Natural killer cell treated with Interleukin-12 subunit alpha and Interleukin-12 subunit beta and Interleukin-15 and Interleukin-18, amount 100 ng/mL, for 72 hours (primary cell): ENCODE data around the gene ARID1A. TPM values are rescaled to one million over a fixed set of nuclear protein-coding genes. Genes with fewer than 3 reads are reported as not detected.

ENCODE experiments used
- ATAC-seq, 2 donors: fragments of 150-1000 bp; cut with Tn5 transposase in 1 of 2; sonication (Bioruptor Pico), chemical (Tn5 transposase) in 1 of 2; 2 replicates each; pipeline ENCODE4 v1.10.0; 2021
- DNase-seq: peaks from one replicate; pipeline ENCODE4 v3.0.0; 2022; ENCODE audit warnings: low spot score
- H3K27ac Mint-ChIP-seq, 2 donors: 1 replicate in 1 of 2; 2 replicates in 1 of 2; pipeline ENCODE4 v1.8.0; 2022; ENCODE audit warnings: mixed read lengths in 2 of 2, mild to moderate bottlenecking in 1 of 2, moderate library complexity in 1 of 2
- H3K27me3 Mint-ChIP-seq, 2 donors: 1 replicate in 1 of 2; 2 replicates in 1 of 2; pipeline ENCODE4 v1.8.0; 2022; ENCODE audit warnings: mixed read lengths in 2 of 2
- H3K36me3 Mint-ChIP-seq: one replicate; pipeline ENCODE4 v1.8.0; 2022; ENCODE audit warnings: mixed read lengths
- H3K4me1 Mint-ChIP-seq, 2 donors: 1 replicate in 1 of 2; 2 replicates in 1 of 2; pipeline ENCODE4 v1.8.0; 2022; ENCODE audit warnings: low read depth in 2 of 2, mixed read lengths in 2 of 2, mild to moderate bottlenecking in 1 of 2
- H3K4me3 Mint-ChIP-seq: one replicate; pipeline ENCODE4 v1.8.0; 2022; ENCODE audit warnings: mixed read lengths
- H3K9me3 Mint-ChIP-seq: 2 replicates; pipeline ENCODE4 v1.8.0; 2022; ENCODE audit warnings: mixed read lengths
- total RNA-seq, 2 donors: library from RNA; stranded (reverse); gene quantifications; one replicate each; pipeline ENCODE4 v1.2.3, GENCODE V29; 2022

Gene ARID1A
- total RNA-seq, 2 donors from 2014 or later, result 132 to 196 TPM

DNA sequence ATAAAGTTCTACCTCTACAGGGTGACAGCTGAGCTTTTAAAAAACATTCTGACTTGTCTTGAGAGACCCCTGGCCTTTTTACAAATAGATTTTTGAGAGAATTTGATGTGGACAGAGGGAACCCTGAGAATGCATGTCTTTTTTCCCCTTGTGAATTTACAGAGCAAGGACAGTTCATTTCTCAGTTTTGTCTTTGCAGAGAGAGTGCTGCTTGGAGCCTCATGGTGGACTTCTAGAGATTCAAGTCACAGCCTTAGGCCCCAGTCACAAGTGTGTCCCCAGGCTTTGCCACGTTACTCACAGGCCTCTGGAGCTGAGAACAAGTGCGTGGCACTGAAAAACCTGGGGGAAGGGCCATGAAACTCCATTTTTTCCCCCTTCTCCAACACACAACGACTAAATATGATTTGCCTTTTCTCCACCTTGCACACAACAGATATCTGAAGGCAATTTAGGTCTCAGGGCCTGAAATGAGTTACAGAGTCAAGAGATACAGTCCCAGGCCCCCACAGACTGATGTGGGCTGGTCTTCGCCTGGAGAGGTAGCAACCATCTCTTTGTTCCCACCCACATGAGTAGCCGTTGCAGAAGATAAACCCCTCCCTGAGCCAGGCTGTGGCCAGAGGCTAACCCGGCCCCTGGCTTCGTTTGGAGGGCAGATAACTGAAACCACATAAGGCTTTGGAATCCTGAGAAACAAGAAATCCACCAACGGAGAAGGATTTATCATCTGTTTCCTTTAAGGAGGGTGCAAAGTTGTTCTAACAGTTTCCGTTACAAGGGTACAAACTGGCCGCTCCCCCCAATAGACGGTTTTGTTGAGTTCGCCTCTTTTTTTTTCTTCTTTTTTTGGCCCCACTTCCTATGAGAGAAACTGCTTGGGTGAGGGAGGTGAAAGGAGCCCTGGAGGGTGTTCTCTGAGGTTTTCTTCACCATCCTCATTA, 90.9 kb downstream of the ARID1A start:
- H3K27ac Mint-ChIP-seq, result peak overlapping the region; percentile 99 to 100
- peaks cover 22% of the 10 kb centered on the region for H3K36me3 Mint-ChIP-seq
- peak overlapping the region; percentile 94 for H3K4me3 Mint-ChIP-seq
- H3K9me3 Mint-ChIP-seq, result no peaks in the 10 kb centered on the region
- ATAC-seq (peak; percentile 36 to 44), DNase-seq (peak; percentile 77)
- H3K4me1 Mint-ChIP-seq, result peaks cover 85 to 88% of the 10 kb centered on the region in 2 donors
- H3K27me3 Mint-ChIP-seq, result no peaks in the 10 kb centered on the region

DNA sequence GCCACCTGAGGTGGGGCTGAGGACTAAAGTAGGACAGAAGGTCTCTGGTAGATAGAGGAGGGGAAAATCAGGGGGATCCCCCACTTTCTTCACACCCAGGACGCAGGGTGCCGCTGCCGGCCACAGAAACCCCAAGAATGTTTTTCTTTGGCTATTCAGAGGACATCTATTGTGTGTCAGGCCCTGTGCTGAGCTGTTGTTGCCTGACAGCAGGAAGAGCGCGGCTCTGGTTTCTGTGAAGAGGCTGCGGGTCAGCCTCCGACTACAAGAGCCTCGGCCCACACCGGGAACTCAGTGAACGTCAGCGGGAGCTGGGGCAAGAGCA, 91.5 kb downstream of the ARID1A start:
- no peaks in the 10 kb centered on the region for H3K9me3 Mint-ChIP-seq
- H3K4me1 Mint-ChIP-seq, result peaks cover 83 to 87% of the 10 kb centered on the region in 2 donors
- ATAC-seq (peak; percentile 82 to 86), DNase-seq (peak; percentile 97)
- peak overlapping the region; percentile 99 to 100 for H3K27ac Mint-ChIP-seq
- H3K4me3 Mint-ChIP-seq, result peak overlapping the region; percentile 94
- peaks cover 17% of the 10 kb centered on the region for H3K36me3 Mint-ChIP-seq
- H3K27me3 Mint-ChIP-seq, result no peaks in the 10 kb centered on the region

GRCh38 chr1:26787706-26788514, 92.1 kb downstream of the ARID1A start, which contains the start of gene PIGV:
TSS of gene PIGV (plus strand) at chr1:26787950. CDS start at chr1:26790816, 2,866 bp downstream.
- ATAC-seq, result peak; percentile 74 to 81
- no peaks in the 10 kb centered on the region for H3K27me3 Mint-ChIP-seq
- H3K36me3 Mint-ChIP-seq, result peaks cover 17% of the 10 kb centered on the region
- H3K4me3 Mint-ChIP-seq, result peak within 1 kb of the TSS; percentile 94
- peak; percentile 94 for DNase-seq
- peak within 1 kb of the TSS; percentile 99 to 100 for H3K27ac Mint-ChIP-seq
- no peaks in the 10 kb centered on the region for H3K9me3 Mint-ChIP-seq
- H3K4me1 Mint-ChIP-seq, result peaks cover 83 to 87% of the 10 kb centered on the region in 2 donors

GRCh38 chr1:26788515-26788785, 92.6 kb downstream of the ARID1A start:
- H3K27me3 Mint-ChIP-seq, result no peaks in the 10 kb centered on the region
- H3K27ac Mint-ChIP-seq, result peak overlapping the region; percentile 99 to 100
- H3K4me3 Mint-ChIP-seq, result peak overlapping the region; percentile 94
- H3K9me3 Mint-ChIP-seq, result no peaks in the 10 kb centered on the region
- ATAC-seq (no peak), DNase-seq (no peak)
- H3K4me1 Mint-ChIP-seq, result peaks cover 85 to 87% of the 10 kb centered on the region in 2 donors
- peaks cover 17% of the 10 kb centered on the region for H3K36me3 Mint-ChIP-seq

DNA sequence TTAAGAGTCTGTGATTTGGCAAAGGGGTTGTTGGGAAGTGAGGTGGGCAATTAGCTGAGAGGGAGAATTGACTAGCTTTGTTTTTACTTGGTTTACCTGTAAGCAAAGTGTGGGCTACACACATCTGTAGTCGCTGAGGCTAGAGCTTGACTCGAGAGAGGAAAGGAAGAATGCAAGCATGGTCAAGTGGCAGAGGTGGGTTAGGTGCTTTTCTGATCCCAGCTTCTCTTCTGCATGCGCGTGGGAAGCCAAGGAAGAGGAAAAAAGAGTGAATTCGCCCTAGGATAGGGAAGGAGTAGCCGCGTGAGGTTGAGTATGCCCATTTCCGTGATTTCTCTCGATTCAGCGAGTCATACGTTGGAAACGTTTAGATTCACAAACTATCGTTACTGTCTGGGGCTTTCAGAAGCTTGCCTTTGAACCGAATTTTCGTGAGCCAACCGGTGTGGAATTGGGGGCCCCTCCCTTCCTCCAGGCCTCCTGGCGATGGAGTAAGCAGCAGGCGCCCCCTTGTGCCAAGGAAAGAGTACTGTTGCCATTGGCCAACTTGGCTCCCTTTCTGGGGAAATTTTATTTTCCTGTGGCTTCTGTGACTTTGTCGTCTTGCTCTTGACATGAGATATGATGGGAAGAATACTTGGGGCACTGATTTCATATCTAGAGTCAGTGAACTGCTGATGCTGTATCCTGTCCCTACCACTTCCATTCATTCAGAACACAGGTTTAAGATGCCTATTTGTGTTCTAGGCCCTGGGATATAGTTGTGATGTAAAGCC, 93.2 kb downstream of the ARID1A start:
- peaks cover 82 to 85% of the 10 kb centered on the region in 2 donors for H3K4me1 Mint-ChIP-seq
- H3K27me3 Mint-ChIP-seq, result no peaks in the 10 kb centered on the region
- H3K9me3 Mint-ChIP-seq, result no peaks in the 10 kb centered on the region
- peaks cover 20% of the 10 kb centered on the region for H3K36me3 Mint-ChIP-seq
- H3K4me3 Mint-ChIP-seq, result peak overlapping the region; percentile 94
- ATAC-seq (no peak), DNase-seq (peak; percentile 92)
- H3K27ac Mint-ChIP-seq, result peak overlapping the region; percentile 99 to 100

GRCh38 chr1:26789612-26789865, 93.7 kb downstream of the ARID1A start:
- H3K4me1 Mint-ChIP-seq, result peaks cover 80 to 81% of the 10 kb centered on the region in 2 donors
- no peaks in the 10 kb centered on the region for H3K27me3 Mint-ChIP-seq
- ATAC-seq (no peak), DNase-seq (no peak)
- peaks cover 25% of the 10 kb centered on the region for H3K36me3 Mint-ChIP-seq
- H3K4me3 Mint-ChIP-seq, result peak overlapping the region; percentile 94
- no peaks in the 10 kb centered on the region for H3K9me3 Mint-ChIP-seq
- H3K27ac Mint-ChIP-seq, result peak overlapping the region; percentile 99 to 100

DNA sequence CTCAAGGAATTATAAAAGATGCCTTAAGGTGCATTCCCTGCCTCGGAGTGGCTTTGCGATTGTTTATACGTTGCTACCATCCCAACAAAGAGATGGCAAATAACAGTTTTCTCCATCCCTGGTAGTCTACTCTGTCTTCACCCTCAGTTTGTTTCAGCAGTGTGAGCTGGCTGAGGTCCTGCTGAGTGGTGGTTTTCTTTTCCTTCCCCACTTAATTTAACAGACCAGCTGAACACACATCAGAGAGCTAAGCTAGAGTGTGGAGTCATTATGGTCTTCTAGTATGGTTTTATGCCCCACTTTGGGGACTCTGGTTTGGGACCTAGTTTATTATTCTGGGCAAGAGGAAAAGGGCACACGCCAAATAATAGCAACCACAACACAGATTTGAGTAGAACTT, 94.1 kb downstream of the ARID1A start:
- H3K9me3 Mint-ChIP-seq, result no peaks in the 10 kb centered on the region
- H3K27ac Mint-ChIP-seq, result peak overlapping the region; percentile 99 to 100
- H3K4me3 Mint-ChIP-seq, result peak overlapping the region; percentile 94
- H3K4me1 Mint-ChIP-seq, result peaks cover 76 to 81% of the 10 kb centered on the region in 2 donors
- peaks cover 29% of the 10 kb centered on the region for H3K36me3 Mint-ChIP-seq
- DNase-seq (no peak), ATAC-seq (peak; percentile 7 to 41)
- H3K27me3 Mint-ChIP-seq, result no peaks in the 10 kb centered on the region

DNA sequence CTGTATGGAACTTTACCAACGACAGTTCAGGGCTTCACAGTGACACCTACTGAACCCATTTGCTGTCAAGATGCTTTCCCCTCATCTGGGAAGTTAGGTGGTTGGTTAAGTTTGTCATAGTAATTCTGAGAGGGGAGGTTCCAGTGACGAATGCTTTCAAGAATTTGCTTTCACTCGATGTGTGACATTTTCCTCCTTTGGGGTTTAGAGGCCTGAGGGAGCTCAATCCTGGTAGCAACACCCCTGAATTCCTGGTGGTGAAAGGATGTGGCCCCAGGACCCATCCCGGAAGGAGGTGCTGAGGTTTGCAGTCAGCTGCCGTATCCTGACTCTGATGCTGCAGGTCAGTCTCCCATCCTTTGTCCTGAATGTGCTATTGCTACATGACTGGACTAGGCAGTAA, 94.7 kb downstream of the ARID1A start:
- Mint-ChIP-seq H3K27me3 (no peaks in the 10 kb centered on the region), H3K27ac (peak overlapping the region; percentile 99 to 100), H3K4me3 (peak overlapping the region; percentile 94), H3K4me1 (peaks cover 70 to 77% of the 10 kb centered on the region in 2 donors), H3K9me3 (no peaks in the 10 kb centered on the region), H3K36me3 (peaks cover 31% of the 10 kb centered on the region)
- ATAC-seq (peak; percentile 34 to 48), DNase-seq (peak; percentile 75)

DNA sequence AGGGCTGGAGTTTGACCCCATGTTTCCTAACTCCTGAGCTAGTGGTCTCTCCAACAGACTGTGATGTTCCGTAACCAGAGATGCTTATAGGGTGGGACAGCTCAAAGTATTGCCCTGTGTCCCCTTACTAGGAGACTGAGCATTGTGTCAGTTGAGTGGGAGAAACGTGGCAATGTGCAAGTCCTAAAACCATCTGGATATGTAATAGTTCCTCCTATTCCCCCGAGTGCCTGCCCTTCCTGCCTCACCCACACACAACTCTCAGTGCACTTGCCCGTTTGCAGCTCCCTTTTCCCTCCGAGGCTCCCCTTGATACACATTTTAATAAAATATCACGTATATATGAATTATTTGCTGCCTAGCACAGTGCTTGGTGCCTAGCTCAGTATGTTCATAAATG, 95.3 kb downstream of the ARID1A start:
- Mint-ChIP-seq H3K9me3 (no peaks in the 10 kb centered on the region), H3K4me1 (peaks cover 64 to 71% of the 10 kb centered on the region in 2 donors), H3K36me3 (peaks cover 31% of the 10 kb centered on the region), H3K4me3 (peak overlapping the region; percentile 94), H3K27ac (peak overlapping the region; percentile 99 to 100), H3K27me3 (no peaks in the 10 kb centered on the region)
- no peak for ATAC-seq
- no peak for DNase-seq

DNA sequence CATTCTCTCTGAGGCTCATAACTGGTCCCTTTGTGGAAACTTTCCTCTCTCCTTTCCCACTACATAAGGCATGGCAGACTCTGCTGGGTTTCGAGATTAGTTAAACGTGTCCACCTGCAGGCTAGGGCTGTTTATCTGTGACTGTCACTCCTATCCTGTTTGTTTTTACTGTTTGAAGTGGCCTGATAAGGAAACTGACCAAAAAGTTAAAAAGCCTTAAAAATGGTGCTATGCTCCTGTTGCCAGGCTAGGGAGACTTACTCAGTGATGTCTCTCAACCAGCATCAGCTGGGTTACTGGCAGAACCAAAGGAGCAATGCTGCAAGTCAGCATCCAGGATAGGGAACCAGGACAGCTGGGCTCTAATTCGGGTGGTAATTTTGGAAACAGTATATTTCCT, 95.8 kb downstream of the ARID1A start:
- Mint-ChIP-seq H3K4me1 (peaks cover 59 to 70% of the 10 kb centered on the region in 2 donors), H3K4me3 (peak overlapping the region; percentile 94), H3K27me3 (no peaks in the 10 kb centered on the region), H3K36me3 (peaks cover 31% of the 10 kb centered on the region), H3K27ac (peak overlapping the region; percentile 99 to 100), H3K9me3 (no peaks in the 10 kb centered on the region)
- DNase-seq, result no peak
- ATAC-seq, result no peak

- no peak for DNase-seq
- H3K36me3 Mint-ChIP-seq, result peaks cover 35% of the 10 kb centered on the region
- no peaks in the 10 kb centered on the region for H3K9me3 Mint-ChIP-seq
- no peaks in the 10 kb centered on the region for H3K27me3 Mint-ChIP-seq
- H3K4me3 Mint-ChIP-seq, result peak overlapping the region; percentile 25
- no peak for ATAC-seq
- peak overlapping the region; percentile 39 to 72 for H3K27ac Mint-ChIP-seq
- peaks cover 48 to 65% of the 10 kb centered on the region in 2 donors for H3K4me1 Mint-ChIP-seq
These were observed 97.1 kb downstream of the ARID1A start for GRCh38 chr1:26792924-26793323.

- no peaks in the 10 kb centered on the region for H3K9me3 Mint-ChIP-seq
- no peaks in the 10 kb centered on the region for H3K27me3 Mint-ChIP-seq
- H3K4me1 Mint-ChIP-seq, result peaks cover 45 to 61% of the 10 kb centered on the region in 2 donors
- H3K4me3 Mint-ChIP-seq, result peak overlapping the region; percentile 8
- H3K27ac Mint-ChIP-seq, result peak overlapping the region; percentile 39 to 72
- DNase-seq (no peak), ATAC-seq (no peak)
- H3K36me3 Mint-ChIP-seq, result peaks cover 35% of the 10 kb centered on the region
These were observed 98.6 kb downstream of the ARID1A start for GRCh38 chr1:26794391-26794790.

GRCh38 chr1:26797627-26798026, 101.8 kb downstream of the ARID1A start:
- ATAC-seq (no peak), DNase-seq (no peak)
- H3K36me3 Mint-ChIP-seq, result peaks cover 33% of the 10 kb centered on the region
- H3K4me3 Mint-ChIP-seq, result no peak overlapping the region
- peaks cover 2% of the 10 kb centered on the region for H3K9me3 Mint-ChIP-seq
- no peaks in the 10 kb centered on the region for H3K27me3 Mint-ChIP-seq
- peaks cover 45 to 60% of the 10 kb centered on the region in 2 donors for H3K4me1 Mint-ChIP-seq
- peak overlapping the region; percentile 94 to 98 for H3K27ac Mint-ChIP-seq
